WTC11 (cell line): ENCODE results near the gene GJD4. TPM values are rescaled to one million over a fixed set of nuclear protein-coding genes. Genes with fewer than 3 reads are reported as not detected.

ENCODE experiments used
- ATAC-seq: fragments of 200-7000 bp; cut with Tn5 transposase; 2 replicates; pipeline ENCODE4 v1.10.0; 2021; ENCODE audit warnings: mild to moderate bottlenecking, moderate library complexity
- CTCF ChIA-PET: fragments of 300-600 bp; sonication (Branson Sonifier 250); formaldehyde crosslinking; loops from one replicate; lab custom pipeline; 2021; ENCODE audit warnings: antibody characterized with exemption; lab: Charles Lee
- POLR2A ChIA-PET: fragments of 350-600 bp; sonication (Branson Sonifier 250); formaldehyde crosslinking; loops from one replicate; lab custom pipeline; 2021; ENCODE audit warnings: antibody characterized with exemption; lab: Charles Lee
- DNase-seq: peaks from one replicate; pipeline ENCODE4 v3.0.0; 2021; ENCODE audit warnings: low spot score
- H3K27ac Mint-ChIP-seq: 2 replicates; pipeline ENCODE4 v1.8.0; 2021; ENCODE audit warnings: mixed read lengths
- H3K27me3 Mint-ChIP-seq: 2 replicates; pipeline ENCODE4 v1.8.0; 2021; ENCODE audit warnings: low read depth, mild to moderate bottlenecking, moderate library complexity, mixed read lengths
- H3K36me3 Mint-ChIP-seq: 2 replicates; pipeline ENCODE4 v1.8.0; 2021; ENCODE audit warnings: mixed read lengths
- H3K4me1 Mint-ChIP-seq: 2 replicates; pipeline ENCODE4 v1.8.0; 2022; ENCODE audit warnings: mixed read lengths
- H3K4me3 Mint-ChIP-seq: 2 replicates; pipeline ENCODE4 v1.8.0; 2021; ENCODE audit warnings: mild to moderate bottlenecking, moderate library complexity, mixed read lengths
- H3K9me3 Mint-ChIP-seq: 2 replicates; pipeline ENCODE4 v1.8.0; 2021; ENCODE audit warnings: mixed read lengths
- ELF4 ChIP-seq: sonication (generic); formaldehyde crosslinking; IDR thresholded peaks from 2 replicates; pipeline ENCODE4 v1.8.1; 2022; ENCODE audit warnings: low read depth, mild to moderate bottlenecking, moderate library complexity, missing genetic modification reagents
- ESRRA ChIP-seq: sonication (generic); formaldehyde crosslinking; IDR thresholded peaks from 2 replicates; pipeline ENCODE4 v1.8.1; 2022; ENCODE audit warnings: mild to moderate bottlenecking, missing genetic modification reagents, borderline replicate concordance
- FOXP1 ChIP-seq: sonication (generic); formaldehyde crosslinking; IDR thresholded peaks from 2 replicates; pipeline ENCODE4 v1.8.0; 2022; ENCODE audit warnings: missing genetic modification reagents, mild to moderate bottlenecking, moderate library complexity, borderline replicate concordance
- GABPB1 ChIP-seq: sonication (generic); formaldehyde crosslinking; IDR thresholded peaks from 2 replicates; pipeline ENCODE4 v1.8.1; 2023; ENCODE audit warnings: mild to moderate bottlenecking, missing genetic modification reagents
- MXD4 ChIP-seq: fragments of 250-450 bp; sonication (Bioruptor Pico); IDR thresholded peaks from 2 replicates; pipeline ENCODE4 v1.8.0; 2021; ENCODE audit warnings: mild to moderate bottlenecking, moderate library complexity, borderline replicate concordance
- RORB ChIP-seq: fragments of 250-450 bp; sonication (Bioruptor Pico); IDR thresholded peaks from 2 replicates; pipeline ENCODE4 v1.9.0; 2021; ENCODE audit warnings: mild to moderate bottlenecking
- SOX15 ChIP-seq: fragments of 250-450 bp; sonication (Bioruptor Pico); IDR thresholded peaks from 2 replicates; pipeline ENCODE4 v1.9.0; 2021; ENCODE audit warnings: mild to moderate bottlenecking
- TCF7 ChIP-seq: sonication (generic); formaldehyde crosslinking; IDR thresholded peaks from 2 replicates; pipeline ENCODE4 v1.8.0; 2022; ENCODE audit warnings: mild to moderate bottlenecking, low read depth, missing genetic modification reagents, moderate library complexity
- TP53 ChIP-seq: sonication (generic); formaldehyde crosslinking; IDR thresholded peaks from 2 replicates; pipeline ENCODE4 v1.8.1; 2023; ENCODE audit warnings: mild to moderate bottlenecking, missing genetic modification reagents
- ZNF219 ChIP-seq: sonication (generic); formaldehyde crosslinking; IDR thresholded peaks from 2 replicates; pipeline ENCODE4 v1.8.0; 2023; ENCODE audit warnings: missing genetic modification reagents, mild to moderate bottlenecking, borderline replicate concordance
- ZNF396 ChIP-seq: fragments of 250-450 bp; sonication (Bioruptor Pico); IDR thresholded peaks from 2 replicates; pipeline ENCODE4 v1.8.0; 2021; ENCODE audit warnings: mild to moderate bottlenecking, moderate library complexity, borderline replicate concordance
- ZNF671 ChIP-seq: fragments of 250-450 bp; sonication (Bioruptor Pico); IDR thresholded peaks from 2 replicates; pipeline ENCODE4 v1.8.0; 2021; ENCODE audit warnings: mild to moderate bottlenecking
- total RNA-seq: library from RNA; stranded (reverse); gene quantifications from 3 replicates; pipeline ENCODE4 v1.2.3, GENCODE V29; 2021
- TF ChIP-seq, protein P1 (sequence below): sonication (generic); formaldehyde crosslinking; IDR thresholded peaks from 2 replicates; pipeline ENCODE4 v1.8.1; 2023; ENCODE audit warnings: mild to moderate bottlenecking, missing genetic modification reagents, moderate library complexity
- TF ChIP-seq, protein P2 (sequence below): fragments of 250-450 bp; sonication (Bioruptor Pico); IDR thresholded peaks from 2 replicates; pipeline ENCODE4 v1.8.0; 2021; ENCODE audit warnings: mild to moderate bottlenecking
- TF ChIP-seq, protein P3 (sequence below): fragments of 200-600 bp; IDR thresholded peaks from 2 replicates; pipeline ENCODE4 v1.8.0; 2022; ENCODE audit warnings: antibody characterized with exemption
- TF ChIP-seq, protein P4 (sequence below): sonication (generic); formaldehyde crosslinking; IDR thresholded peaks from 2 replicates; pipeline ENCODE4 v1.8.0; 2023; ENCODE audit warnings: missing genetic modification reagents

GJD4 gene
- total RNA-seq, 1 experiment from 2014 or later: not detected

DNA sequence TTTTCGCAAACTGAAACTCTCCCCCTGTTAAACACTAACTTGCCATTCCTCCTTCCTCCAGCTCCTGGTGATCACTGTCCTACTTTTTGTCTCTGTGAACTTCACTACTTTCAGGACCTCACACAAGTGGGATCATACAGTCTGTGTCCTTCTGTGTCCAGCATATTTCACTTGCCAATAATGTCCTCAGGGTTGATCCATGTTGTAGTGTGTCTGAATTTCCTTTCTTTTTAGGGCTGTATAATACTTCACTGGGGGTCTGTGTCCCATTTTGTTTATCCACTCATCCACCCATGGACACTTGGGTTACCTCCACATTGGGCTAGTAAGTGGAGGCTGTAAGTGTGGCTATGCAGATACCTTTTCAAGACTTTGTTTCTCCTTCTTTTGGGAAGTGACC is 42.7 kb upstream of the GJD4 start (continued):
- no peak for TF ChIP-seq TCF7 (CRISPR knock-in tag)
- TF ChIP-seq, protein P1, sequence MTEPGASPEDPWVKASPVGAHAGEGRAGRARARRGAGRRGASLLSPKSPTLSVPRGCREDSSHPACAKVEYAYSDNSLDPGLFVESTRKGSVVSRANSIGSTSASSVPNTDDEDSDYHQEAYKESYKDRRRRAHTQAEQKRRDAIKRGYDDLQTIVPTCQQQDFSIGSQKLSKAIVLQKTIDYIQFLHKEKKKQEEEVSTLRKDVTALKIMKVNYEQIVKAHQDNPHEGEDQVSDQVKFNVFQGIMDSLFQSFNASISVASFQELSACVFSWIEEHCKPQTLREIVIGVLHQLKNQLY (CRISPR knock-in tag): no peak
- TF ChIP-seq, protein P2, sequence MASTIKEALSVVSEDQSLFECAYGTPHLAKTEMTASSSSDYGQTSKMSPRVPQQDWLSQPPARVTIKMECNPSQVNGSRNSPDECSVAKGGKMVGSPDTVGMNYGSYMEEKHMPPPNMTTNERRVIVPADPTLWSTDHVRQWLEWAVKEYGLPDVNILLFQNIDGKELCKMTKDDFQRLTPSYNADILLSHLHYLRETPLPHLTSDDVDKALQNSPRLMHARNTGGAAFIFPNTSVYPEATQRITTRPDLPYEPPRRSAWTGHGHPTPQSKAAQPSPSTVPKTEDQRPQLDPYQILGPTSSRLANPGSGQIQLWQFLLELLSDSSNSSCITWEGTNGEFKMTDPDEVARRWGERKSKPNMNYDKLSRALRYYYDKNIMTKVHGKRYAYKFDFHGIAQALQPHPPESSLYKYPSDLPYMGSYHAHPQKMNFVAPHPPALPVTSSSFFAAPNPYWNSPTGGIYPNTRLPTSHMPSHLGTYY (CRISPR knock-in tag): no peak
- no peak for TF ChIP-seq TP53 (CRISPR knock-in tag)
- TF ChIP-seq ZNF671 (CRISPR knock-in tag): no peak
- TF ChIP-seq MXD4 (CRISPR knock-in tag): no peak
- TF ChIP-seq SOX15 (CRISPR knock-in tag): no peak

DNA sequence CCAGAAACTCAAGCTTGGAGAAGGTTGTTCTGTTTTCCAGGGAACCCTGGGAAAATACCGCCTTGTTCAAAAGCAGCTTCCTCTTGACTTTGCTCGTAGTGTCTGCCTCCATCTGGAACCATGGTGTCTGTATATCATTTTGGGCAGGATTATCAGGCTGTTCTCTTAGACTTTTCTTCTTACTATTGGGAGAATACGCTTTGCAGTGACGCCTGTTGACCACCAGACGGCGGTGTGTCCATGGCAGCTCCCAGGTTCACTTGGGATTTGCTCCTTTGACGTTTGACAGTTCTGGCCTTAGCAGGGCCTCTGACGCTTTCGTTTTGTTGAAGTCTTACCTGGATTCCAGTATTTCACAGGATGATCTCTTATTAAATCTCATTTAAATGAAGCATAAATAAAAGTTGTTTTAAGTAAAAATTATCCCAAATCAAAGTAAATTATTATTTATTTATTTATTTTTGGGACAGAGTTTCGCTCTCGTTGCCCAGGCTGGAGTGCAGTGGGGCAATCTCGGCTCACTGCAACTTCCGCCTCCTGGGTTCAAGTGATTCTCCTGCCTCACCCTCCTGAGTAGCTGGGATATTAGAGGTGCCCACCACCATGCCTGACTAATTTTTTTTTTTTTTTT is 41.8 kb upstream of the GJD4 start:
- Mint-ChIP-seq H3K9me3 (no peaks in the 10 kb centered on the region), H3K36me3 (peaks cover 13% of the 10 kb centered on the region), H3K27me3 (no peaks in the 10 kb centered on the region), H3K27ac (no peak overlapping the region), H3K4me1 (peaks cover 3% of the 10 kb centered on the region; the same call in 1 of the 2 replicates), H3K4me3 (no peak overlapping the region)
- CTCF ChIA-PET: interaction anchor here (0.6 to 2.9 kb wide), 34 partner anchors 10 to 1578 kb away, joined by 3 to 22 read pairs (median 4); no protein-coding TSS in a partner anchor
- POLR2A ChIA-PET: no interaction called here
- DNase-seq (peak; percentile 66), ATAC-seq (peak; percentile 74)
- TF ChIP-seq ZNF396 (CRISPR knock-in tag): no peak
- TF ChIP-seq, protein P3, sequence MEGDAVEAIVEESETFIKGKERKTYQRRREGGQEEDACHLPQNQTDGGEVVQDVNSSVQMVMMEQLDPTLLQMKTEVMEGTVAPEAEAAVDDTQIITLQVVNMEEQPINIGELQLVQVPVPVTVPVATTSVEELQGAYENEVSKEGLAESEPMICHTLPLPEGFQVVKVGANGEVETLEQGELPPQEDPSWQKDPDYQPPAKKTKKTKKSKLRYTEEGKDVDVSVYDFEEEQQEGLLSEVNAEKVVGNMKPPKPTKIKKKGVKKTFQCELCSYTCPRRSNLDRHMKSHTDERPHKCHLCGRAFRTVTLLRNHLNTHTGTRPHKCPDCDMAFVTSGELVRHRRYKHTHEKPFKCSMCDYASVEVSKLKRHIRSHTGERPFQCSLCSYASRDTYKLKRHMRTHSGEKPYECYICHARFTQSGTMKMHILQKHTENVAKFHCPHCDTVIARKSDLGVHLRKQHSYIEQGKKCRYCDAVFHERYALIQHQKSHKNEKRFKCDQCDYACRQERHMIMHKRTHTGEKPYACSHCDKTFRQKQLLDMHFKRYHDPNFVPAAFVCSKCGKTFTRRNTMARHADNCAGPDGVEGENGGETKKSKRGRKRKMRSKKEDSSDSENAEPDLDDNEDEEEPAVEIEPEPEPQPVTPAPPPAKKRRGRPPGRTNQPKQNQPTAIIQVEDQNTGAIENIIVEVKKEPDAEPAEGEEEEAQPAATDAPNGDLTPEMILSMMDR: peak; percentile 98

DNA sequence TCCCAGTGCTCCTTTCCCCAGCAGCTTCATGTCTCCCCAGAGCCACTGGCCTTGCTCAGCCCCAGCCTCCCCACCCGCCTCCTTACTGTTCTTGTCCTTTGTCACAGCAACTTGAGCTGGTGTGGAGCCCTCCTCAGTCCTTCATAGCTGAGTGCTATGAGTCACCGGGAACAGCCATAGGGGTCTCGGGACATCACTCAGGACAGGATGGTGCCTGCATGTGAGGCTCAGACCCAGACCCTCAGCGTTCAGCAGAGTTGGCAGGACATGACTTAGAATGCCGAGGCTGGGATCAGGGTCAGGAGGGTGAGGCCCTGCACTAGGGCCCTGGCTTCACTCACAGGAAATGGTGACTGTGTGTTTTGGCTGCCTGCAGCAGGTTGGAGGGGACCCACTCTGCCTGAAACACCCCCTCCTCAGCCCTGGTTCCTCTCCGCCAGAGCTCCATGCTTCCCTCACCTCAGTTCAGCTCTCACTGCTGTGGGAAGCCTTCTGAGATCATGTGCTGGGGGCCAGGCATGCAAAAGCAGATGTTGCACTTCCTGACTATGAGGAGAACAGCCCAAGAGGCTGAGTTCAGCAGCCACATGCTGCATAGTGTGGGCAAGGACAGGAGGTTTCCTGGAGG is 40.7 kb upstream of the GJD4 start:
- TF ChIP-seq, protein P4, sequence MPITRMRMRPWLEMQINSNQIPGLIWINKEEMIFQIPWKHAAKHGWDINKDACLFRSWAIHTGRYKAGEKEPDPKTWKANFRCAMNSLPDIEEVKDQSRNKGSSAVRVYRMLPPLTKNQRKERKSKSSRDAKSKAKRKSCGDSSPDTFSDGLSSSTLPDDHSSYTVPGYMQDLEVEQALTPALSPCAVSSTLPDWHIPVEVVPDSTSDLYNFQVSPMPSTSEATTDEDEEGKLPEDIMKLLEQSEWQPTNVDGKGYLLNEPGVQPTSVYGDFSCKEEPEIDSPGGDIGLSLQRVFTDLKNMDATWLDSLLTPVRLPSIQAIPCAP (CRISPR knock-in tag): no peak
- no peak for TF ChIP-seq ELF4 (CRISPR knock-in tag)
- TF ChIP-seq ZNF219 (CRISPR knock-in tag): no peak
- TF ChIP-seq ESRRA (CRISPR knock-in tag): no peak
- TF ChIP-seq, protein P3: no peak
- TF ChIP-seq RORB (CRISPR knock-in tag): no peak
- no peak for TF ChIP-seq GABPB1 (CRISPR knock-in tag)
- no peak for TF ChIP-seq FOXP1 (CRISPR knock-in tag)
- Mint-ChIP-seq H3K4me3 (no peak overlapping the region), H3K27ac (no peak overlapping the region), H3K9me3 (no peaks in the 10 kb centered on the region), H3K4me1 (peaks cover 3% of the 10 kb centered on the region; the same call in 1 of the 2 replicates), H3K27me3 (no peaks in the 10 kb centered on the region), H3K36me3 (peaks cover 13% of the 10 kb centered on the region)
- ChIA-PET POLR2A (no interaction called here), CTCF (interaction anchor here (1.4 to 2.9 kb wide), 3 partner anchors 10 to 438 kb away, joined by 4 to 19 read pairs (median 9); no protein-coding TSS in a partner anchor)
- DNase-seq (no peak), ATAC-seq (no peak; the same call in 1 of the 2 replicates)
